SJSA1 (cell line): ENCODE data around the gene WNT8A. TPM values are rescaled to one million over a fixed set of nuclear protein-coding genes. Genes with fewer than 3 reads are reported as not detected.
"Not testable (repeated sequence)": the region's sequence is repeated elsewhere in the genome, so short reads cannot be mapped to it uniquely, and the experiment has no call there.

ENCODE experiments used
- DNase-seq, 2 experiments: peaks; one replicate each; pipeline ENCODE4 v3.0.0-alpha.2; 2015 to 2020; ENCODE audit warnings: low spot score in 2 of 2, low read depth in 1 of 2
- H3K27ac ChIP-seq: fragments of 250-450 bp; sonication (Bioruptor Pico); 2 replicates; pipeline ENCODE4 v1.5.1; 2020; ENCODE audit warnings: mild to moderate bottlenecking, moderate library complexity
- H3K27me3 ChIP-seq: fragments of 250-450 bp; sonication (Bioruptor Pico); replicated peaks from 2 replicates; pipeline ENCODE4 v1.5.1; 2020; ENCODE audit warnings: mild to moderate bottlenecking, moderate library complexity
- H3K36me3 ChIP-seq: fragments of 250-450 bp; sonication (Bioruptor Pico); 2 replicates; pipeline ENCODE4 v1.5.1; 2020; ENCODE audit warnings: mild to moderate bottlenecking
- H3K4me1 ChIP-seq: fragments of 250-450 bp; sonication (Bioruptor Pico); replicated peaks from 2 replicates; pipeline ENCODE4 v1.6.1; 2021; ENCODE audit warnings: mild to moderate bottlenecking
- H3K4me3 ChIP-seq: fragments of 250-450 bp; sonication (Bioruptor Pico); 2 replicates; pipeline ENCODE4 v1.5.1; 2020; ENCODE audit warnings: mild to moderate bottlenecking
- H3K9me3 ChIP-seq: fragments of 250-450 bp; sonication (Bioruptor Pico); replicated peaks from 2 replicates; pipeline ENCODE4 v1.5.1; 2020; ENCODE audit warnings: mild to moderate bottlenecking
- total RNA-seq: library from RNA; depleted of rRNA; stranded (reverse); fragments of >200 nt; shearing (Covaris generic); gene quantifications from 2 replicates; pipeline ENCODE4 v1.2.3, GENCODE V29; 2014

Gene WNT8A
- total RNA-seq, 1 experiment from 2014 or later: not detected

DNA sequence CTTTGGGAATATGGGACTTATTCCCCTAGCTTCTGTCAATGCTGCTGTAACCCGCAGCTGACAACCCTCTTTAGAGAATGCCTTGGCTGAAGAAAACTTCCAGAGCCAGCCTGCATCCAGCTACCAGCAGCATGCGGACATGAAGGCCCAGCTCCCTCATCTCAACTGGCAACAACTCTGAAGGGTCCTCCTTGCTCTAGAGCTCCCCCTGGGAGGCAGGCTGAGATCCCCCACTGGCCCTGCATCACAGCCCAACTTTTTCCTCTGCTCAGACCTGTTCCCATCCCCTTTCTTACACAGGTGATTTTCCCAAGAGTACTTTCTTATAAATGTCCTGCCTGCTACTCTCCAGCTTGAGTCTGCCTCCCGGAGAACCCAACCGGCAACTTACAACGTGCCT lies 18.7 kb upstream of the WNT8A start:
- Histone ChIP-seq H3K27me3 (no peaks in the 10 kb centered on the region), H3K36me3 (no peaks in the 10 kb centered on the region), H3K27ac (no peak overlapping the region), H3K4me3 (no peak overlapping the region), H3K9me3 (no peaks in the 10 kb centered on the region), H3K4me1 (no peaks in the 10 kb centered on the region)
- no peak for DNase-seq

DNA sequence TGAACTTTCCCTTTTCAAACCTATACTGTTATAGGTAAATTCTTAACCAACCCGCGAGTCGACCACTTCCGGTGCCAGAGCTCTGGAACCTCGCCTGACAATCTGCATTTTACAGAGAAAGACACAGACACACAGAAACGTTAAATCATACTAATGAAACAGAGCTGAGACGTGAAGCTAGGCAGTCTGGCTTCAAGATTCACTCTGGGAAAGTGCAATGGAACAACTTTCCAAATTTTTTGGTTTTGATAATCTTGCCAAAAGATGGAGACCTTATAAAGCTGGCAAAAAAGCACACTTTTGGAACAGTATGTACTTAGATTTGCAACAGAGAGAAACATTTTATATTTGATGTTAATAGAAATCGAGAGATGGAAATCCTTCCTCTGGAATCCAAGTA lies 15.9 kb upstream of the WNT8A start:
- Histone ChIP-seq H3K9me3 (no peaks in the 10 kb centered on the region), H3K4me3 (no peak overlapping the region), H3K36me3 (no peaks in the 10 kb centered on the region), H3K27ac (no peak overlapping the region), H3K4me1 (no peaks in the 10 kb centered on the region), H3K27me3 (peaks cover 8% of the 10 kb centered on the region; the same call in 1 of the 2 replicates)
- no peak for DNase-seq

DNA sequence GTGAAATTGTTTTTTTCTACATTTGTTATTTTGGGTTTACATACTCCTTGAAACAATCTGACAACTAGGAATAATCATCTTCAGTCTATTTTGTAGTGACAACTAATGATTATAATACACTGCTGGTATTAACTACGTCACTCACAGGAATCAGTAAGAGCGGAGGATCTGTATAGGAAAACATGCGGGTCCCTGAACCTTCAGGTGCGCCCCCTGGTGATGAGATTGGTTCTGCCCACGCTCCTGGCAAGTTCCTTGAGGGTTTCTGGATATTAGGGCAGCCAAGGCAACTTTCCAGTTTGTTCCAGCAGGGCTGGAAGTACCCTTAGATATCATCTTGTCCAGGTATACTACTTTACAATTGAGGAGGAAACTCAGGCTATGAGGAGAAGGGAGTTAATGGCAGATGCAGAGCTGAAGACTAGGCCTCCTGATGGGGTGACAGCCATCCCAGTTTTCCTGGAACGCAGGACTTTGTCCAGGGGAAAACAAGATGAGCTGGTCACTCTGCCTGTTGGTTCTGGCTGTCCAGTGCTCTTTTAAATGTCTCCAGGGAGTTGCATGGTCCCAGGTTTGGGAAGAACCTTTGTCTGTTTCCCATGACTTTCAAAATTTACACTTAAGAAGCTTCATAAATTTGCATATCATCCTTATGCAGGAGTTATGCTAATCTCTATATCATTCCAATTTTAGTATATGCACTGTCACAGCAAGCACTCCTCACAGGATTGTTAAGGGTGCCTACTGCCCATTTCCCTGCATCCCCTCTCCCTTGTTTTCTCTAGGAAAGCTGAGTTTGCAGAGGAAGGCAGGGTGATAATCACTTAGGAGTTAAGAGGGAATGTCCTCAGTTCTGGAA lies 14.9 kb upstream of the WNT8A start:
- peak; percentile 64 to 84 for DNase-seq
- Histone ChIP-seq H3K27me3 (peaks cover 8% of the 10 kb centered on the region; the same call in 1 of the 2 replicates), H3K27ac (no peak overlapping the region), H3K9me3 (no peaks in the 10 kb centered on the region), H3K4me3 (no peak overlapping the region), H3K36me3 (no peaks in the 10 kb centered on the region), H3K4me1 (no peaks in the 10 kb centered on the region)

DNA sequence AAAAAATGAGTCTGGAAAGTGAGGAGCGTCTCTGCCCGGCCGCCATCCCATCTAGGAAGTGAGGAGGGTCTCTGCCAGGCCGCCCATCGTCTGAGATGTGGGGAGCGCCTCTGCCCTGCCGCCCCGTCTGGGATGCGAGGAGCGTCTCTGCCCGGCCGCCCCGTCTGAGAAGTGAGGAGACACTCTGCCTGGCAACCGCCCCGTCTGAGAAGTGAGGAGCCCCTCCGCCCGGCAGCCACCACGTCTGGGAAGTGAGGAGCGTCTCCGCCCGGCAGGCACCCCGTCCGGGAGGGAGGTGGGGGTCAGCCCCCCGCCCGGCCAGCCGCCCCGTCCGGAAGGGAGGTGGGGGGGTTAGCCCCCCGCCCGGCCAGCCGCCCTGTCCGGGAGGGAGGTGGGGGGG lies 13.8 kb upstream of the WNT8A start:
- not testable (repeated sequence) for H3K4me1 ChIP-seq

DNA sequence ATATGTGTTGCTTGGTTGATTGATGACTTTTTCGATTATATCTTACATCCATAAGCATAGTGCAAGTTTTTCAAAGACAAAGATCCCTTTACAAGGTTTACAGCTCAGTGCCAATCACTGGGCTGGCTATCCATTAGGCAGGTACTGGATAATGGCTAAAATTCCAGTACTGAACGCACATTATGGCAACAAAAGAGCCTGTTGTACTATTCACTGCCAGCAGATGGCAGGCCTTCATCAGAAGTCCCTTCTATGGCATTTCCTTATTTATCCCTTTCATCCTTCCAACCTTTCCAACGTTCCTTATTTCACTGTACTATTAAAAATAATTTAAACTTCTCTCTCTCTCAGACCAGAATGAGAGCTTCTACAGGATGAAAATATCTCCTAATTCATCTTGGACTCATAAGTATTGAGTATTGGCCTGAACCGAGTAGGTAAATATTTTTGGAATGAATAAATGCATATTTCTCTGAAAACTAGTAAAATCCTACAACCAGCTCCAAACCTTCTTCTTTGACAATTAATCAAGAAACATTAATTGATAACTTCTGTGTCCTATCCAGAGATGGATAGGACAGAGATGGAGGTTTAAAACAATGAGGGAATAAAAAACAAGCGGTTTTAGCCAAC lies 6.7 kb upstream of the WNT8A start:
- peak; percentile 53 to 64 for DNase-seq
- Histone ChIP-seq H3K36me3 (no peaks in the 10 kb centered on the region), H3K4me1 (no peaks in the 10 kb centered on the region), H3K27ac (no peak overlapping the region), H3K9me3 (no peaks in the 10 kb centered on the region), H3K4me3 (no peak overlapping the region), H3K27me3 (peaks cover 14% of the 10 kb centered on the region; the same call in 1 of the 2 replicates)

More for the DNA sequence above, 13.8 kb upstream of the WNT8A start:
- not testable (repeated sequence) for H3K36me3 ChIP-seq, H3K9me3 ChIP-seq, H3K27ac ChIP-seq, H3K4me3 ChIP-seq, DNase-seq
- peaks cover 15% of the 10 kb centered on the region; the same call in 1 of the 2 replicates for H3K27me3 ChIP-seq

DNA sequence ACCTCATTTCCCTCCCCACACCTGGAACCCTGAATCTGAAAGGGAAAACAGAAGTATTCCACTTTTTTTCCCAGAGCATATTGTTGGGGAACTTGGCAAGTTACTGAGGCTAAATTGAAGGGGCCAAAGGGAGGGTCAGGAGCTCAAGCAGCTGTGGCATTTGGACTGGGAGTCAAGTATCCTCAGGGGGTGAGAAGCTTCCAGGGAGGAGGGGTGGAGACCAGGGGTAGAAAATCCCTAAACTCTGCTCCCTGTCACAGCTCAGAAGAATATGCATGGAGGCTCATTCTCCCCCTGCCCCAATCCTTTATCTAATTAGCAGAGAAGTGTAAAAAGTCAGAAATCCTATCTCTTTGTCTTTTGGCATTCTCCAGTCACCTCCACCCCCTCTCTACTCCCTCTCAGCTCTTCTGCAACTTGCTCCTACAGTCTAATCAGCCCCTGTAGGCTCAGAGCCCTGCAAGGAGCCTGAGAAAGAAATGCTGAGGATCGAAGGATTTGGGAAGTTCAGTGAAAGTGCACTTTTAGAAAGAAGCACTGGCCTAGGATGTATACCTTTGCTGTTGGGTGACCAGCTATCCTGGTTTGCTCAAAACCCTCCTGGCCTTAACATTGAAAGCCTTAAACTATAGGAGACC lies 5.7 kb upstream of the WNT8A start:
- H3K36me3 ChIP-seq: no peaks in the 10 kb centered on the region
- peaks cover 7% of the 10 kb centered on the region; the same call in 1 of the 2 replicates for H3K27me3 ChIP-seq
- H3K4me1 ChIP-seq: no peaks in the 10 kb centered on the region
- H3K27ac ChIP-seq: no peak overlapping the region
- H3K4me3 ChIP-seq: no peak overlapping the region
- no peak for DNase-seq
- no peaks in the 10 kb centered on the region for H3K9me3 ChIP-seq

DNA sequence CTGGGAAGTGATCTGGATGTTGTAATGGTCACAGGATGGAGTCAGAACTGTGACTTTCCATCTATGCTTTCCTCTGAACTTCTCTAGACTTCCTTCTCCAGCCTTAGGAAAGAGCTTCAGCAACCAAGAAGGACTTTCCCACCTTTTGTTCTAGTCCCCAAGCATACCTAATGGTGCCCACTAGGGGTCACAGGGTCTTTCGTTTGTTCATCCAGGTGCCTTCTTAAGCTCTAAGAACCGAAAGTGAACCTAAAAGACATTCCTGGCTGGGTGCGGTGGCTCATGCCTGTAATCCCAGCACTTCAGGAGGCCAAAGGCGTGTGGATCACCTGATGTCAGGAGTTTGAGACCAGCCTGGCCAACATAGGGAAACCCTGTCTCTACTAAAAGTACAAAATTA lies 1.8 kb upstream of the WNT8A start:
- DNase-seq: no peak
- no peaks in the 10 kb centered on the region for H3K9me3 ChIP-seq
- no peaks in the 10 kb centered on the region for H3K27me3 ChIP-seq
- no peaks in the 10 kb centered on the region for H3K36me3 ChIP-seq
- no peak overlapping the region for H3K27ac ChIP-seq
- H3K4me3 ChIP-seq: no peak overlapping the region
- H3K4me1 ChIP-seq: no peaks in the 10 kb centered on the region

DNA sequence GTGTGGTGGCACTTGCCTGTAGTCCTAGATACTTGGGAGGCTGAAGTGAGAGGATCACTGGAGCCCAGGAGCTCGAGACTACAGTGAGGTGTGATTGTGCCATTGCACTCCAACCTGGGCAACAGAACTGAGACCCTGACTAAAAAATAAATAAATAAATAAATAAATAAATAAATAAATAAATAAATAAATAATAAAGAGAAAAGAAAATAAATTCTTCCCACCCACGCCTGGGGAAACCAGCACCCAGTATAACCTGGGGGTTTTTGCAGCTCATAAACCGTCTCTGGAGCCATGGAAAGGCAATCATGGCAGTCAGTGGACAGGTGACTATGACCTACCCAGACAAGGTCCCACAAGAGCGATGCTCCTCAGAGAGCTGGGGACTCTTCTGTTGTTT lies 7.9 kb downstream of the WNT8A start:
- Histone ChIP-seq H3K4me1 (no peaks in the 10 kb centered on the region), H3K4me3 (no peak overlapping the region), H3K36me3 (no peaks in the 10 kb centered on the region), H3K27ac (no peak overlapping the region), H3K27me3 (peaks cover 39% of the 10 kb centered on the region), H3K9me3 (no peaks in the 10 kb centered on the region; the same call in 1 of the 2 replicates)
- no peak for DNase-seq

DNA sequence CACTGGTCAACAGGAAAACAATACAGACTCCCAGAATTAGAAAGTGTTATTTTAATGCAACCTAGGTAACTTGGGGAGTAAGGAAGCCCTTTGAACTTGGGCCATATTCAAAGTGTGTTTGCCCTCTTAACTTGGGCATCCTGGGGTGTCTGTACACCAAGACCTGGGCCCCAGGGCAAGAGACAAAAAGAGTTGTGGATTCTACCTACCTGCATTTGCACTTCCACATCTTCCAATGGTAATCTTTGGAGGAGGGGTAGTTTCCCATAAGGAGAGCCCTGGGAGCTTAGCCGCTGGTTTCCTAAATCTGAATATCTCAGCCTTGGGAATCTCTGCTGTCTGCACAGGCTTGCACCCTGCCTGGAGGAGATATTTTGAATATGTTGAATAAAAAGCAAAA lies 8.5 kb downstream of the WNT8A start:
- H3K4me3 ChIP-seq: no peak overlapping the region
- no peaks in the 10 kb centered on the region; the same call in 1 of the 2 replicates for H3K9me3 ChIP-seq
- no peaks in the 10 kb centered on the region for H3K4me1 ChIP-seq
- no peak overlapping the region for H3K27ac ChIP-seq
- no peaks in the 10 kb centered on the region for H3K36me3 ChIP-seq
- DNase-seq: no peak
- H3K27me3 ChIP-seq: peaks cover 39% of the 10 kb centered on the region

DNA sequence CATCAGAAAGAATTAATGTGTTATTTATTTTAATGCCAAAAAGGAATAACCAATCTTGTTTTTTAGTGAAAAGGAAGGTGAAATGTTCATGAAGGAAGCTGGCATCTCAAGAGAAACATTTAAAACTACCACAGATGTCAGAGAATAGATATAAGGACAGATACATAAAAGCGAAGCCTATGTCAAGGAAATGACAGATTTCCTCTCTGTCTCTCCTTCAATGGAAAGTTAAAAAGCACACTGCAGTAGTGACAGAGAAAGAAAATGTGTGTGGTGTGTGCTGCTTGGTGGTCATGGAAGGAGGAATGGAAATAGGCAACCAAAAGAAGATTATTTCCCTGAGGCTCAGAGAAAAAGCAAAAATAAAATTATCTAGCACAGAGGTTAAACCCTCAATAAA lies 9.2 kb downstream of the WNT8A start:
- no peaks in the 10 kb centered on the region for H3K4me1 ChIP-seq
- no peaks in the 10 kb centered on the region; the same call in 1 of the 2 replicates for H3K9me3 ChIP-seq
- H3K27ac ChIP-seq: no peak overlapping the region
- peaks cover 39% of the 10 kb centered on the region for H3K27me3 ChIP-seq
- H3K36me3 ChIP-seq: no peaks in the 10 kb centered on the region
- H3K4me3 ChIP-seq: no peak overlapping the region
- DNase-seq: no peak

DNA sequence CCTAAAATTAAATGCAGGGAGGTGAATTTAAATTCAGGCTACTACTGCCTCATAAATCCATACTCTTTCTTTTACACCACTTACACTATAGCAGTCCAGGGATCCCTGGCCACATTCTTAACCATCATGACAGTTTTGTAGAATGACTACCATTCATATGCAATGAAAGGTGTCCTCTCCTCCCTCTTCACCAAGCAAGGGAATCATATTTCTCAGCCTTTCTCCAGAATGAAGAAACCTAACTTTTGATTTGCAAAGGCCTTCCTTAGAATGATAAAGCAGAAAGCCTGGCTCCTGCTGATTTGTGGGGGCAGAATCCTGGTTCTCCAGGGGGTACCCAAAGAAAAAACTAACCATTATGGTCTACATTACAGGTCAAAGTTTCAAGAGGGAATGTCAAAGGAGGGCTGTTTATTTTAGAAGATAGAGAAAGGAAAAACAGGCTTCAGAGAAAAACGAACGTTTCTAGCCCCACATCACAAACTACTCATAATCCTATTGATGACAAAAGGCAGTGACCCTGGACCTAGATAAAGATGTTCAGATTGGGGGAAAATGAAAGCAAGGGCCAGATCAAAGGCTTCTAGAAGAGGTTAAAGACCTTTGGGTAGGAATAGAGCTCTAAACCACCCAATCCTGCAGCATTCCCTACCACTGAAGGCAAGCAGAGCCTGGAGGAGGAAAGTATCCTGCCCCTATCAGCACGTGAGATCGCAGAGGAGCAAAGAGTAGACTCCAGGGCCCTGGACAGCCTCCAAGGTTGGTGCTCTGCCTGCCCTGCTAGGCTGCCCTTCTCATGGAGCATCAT lies 11.5 kb downstream of the WNT8A start:
- Histone ChIP-seq H3K27me3 (peaks cover 39% of the 10 kb centered on the region), H3K4me3 (no peak overlapping the region), H3K9me3 (no peaks in the 10 kb centered on the region; the same call in 1 of the 2 replicates), H3K27ac (no peak overlapping the region), H3K4me1 (no peaks in the 10 kb centered on the region), H3K36me3 (no peaks in the 10 kb centered on the region)
- DNase-seq: no peak

DNA sequence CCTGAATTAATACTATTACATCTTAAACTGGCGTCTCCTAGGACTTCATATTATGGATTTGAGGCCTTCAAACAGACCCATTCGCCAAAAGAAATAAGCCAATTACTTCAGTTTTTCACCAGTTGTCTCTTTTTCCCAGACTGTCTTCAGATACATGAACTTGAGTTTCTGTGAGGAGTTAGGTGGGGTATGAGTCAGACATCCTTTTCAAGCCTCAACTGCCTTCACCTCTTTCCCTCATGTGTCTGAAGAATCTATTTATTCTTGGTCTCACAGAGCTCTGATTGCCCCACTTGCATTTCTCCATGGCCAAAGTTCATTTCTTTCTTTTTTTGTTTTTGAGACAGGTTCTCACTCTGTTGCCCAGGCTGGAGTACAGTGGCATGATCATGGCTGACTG lies 12.5 kb downstream of the WNT8A start:
- H3K4me1 ChIP-seq: no peaks in the 10 kb centered on the region
- DNase-seq: no peak
- no peak overlapping the region for H3K4me3 ChIP-seq
- H3K36me3 ChIP-seq: no peaks in the 10 kb centered on the region
- H3K9me3 ChIP-seq: no peaks in the 10 kb centered on the region; the same call in 1 of the 2 replicates
- no peak overlapping the region for H3K27ac ChIP-seq
- H3K27me3 ChIP-seq: peaks cover 35% of the 10 kb centered on the region
